HL-60 (cell line): ENCODE results near the gene KCNJ9.

Experiments used
- GABPA ChIP-seq: IDR thresholded peaks from 2 replicates; pipeline ENCODE4 v1.6.1; 2012; ENCODE audit warnings: low read depth
- POLR2AphosphoS5 ChIP-seq: IDR thresholded peaks from 2 replicates; pipeline ENCODE4 v1.6.1; 2012; ENCODE audit warnings: low read depth
- SPI1 ChIP-seq: IDR thresholded peaks from 2 replicates; pipeline ENCODE4 v1.6.1; 2012; ENCODE audit warnings: low read depth, mild to moderate bottlenecking, borderline replicate concordance
- TF ChIP-seq, protein P1 (sequence below): IDR thresholded peaks from one replicate; pipeline ENCODE4 v1.5.1; 2011; ENCODE audit warnings: low read length, control low read depth, inconsistent platforms; ENCODE audit not compliant: insufficient read depth
- TF ChIP-seq, protein P2 (sequence below): IDR thresholded peaks from 2 replicates; pipeline ENCODE4 v1.6.1; 2012; ENCODE audit warnings: low read depth; ENCODE audit not compliant: insufficient replicate concordance

DNA sequence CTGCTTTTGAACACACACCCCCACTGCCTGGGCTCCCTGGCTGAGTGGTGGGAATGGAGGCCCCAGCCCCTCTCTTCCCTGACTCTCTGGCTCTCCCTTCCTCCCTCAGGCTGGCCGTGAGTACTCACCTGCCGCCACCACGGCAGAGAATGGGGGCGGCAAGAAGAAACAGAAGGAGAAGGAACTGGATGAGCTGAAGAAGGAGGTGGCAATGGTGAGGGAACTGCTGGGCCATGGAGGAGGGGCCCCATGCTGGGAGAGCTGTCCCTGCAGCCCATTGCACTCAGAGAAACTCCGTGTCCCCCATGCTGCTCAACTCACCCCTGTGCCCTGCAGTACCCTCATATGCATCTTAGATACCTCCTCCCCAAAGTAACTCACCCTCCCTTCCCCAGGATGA lies 39.5 kb downstream of the KCNJ9 start:
- TF ChIP-seq, protein P1, sequence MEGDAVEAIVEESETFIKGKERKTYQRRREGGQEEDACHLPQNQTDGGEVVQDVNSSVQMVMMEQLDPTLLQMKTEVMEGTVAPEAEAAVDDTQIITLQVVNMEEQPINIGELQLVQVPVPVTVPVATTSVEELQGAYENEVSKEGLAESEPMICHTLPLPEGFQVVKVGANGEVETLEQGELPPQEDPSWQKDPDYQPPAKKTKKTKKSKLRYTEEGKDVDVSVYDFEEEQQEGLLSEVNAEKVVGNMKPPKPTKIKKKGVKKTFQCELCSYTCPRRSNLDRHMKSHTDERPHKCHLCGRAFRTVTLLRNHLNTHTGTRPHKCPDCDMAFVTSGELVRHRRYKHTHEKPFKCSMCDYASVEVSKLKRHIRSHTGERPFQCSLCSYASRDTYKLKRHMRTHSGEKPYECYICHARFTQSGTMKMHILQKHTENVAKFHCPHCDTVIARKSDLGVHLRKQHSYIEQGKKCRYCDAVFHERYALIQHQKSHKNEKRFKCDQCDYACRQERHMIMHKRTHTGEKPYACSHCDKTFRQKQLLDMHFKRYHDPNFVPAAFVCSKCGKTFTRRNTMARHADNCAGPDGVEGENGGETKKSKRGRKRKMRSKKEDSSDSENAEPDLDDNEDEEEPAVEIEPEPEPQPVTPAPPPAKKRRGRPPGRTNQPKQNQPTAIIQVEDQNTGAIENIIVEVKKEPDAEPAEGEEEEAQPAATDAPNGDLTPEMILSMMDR, result no peak
- TF ChIP-seq POLR2AphosphoS5 (no peak), GABPA (no peak), SPI1 (no peak)
- TF ChIP-seq, protein P2, sequence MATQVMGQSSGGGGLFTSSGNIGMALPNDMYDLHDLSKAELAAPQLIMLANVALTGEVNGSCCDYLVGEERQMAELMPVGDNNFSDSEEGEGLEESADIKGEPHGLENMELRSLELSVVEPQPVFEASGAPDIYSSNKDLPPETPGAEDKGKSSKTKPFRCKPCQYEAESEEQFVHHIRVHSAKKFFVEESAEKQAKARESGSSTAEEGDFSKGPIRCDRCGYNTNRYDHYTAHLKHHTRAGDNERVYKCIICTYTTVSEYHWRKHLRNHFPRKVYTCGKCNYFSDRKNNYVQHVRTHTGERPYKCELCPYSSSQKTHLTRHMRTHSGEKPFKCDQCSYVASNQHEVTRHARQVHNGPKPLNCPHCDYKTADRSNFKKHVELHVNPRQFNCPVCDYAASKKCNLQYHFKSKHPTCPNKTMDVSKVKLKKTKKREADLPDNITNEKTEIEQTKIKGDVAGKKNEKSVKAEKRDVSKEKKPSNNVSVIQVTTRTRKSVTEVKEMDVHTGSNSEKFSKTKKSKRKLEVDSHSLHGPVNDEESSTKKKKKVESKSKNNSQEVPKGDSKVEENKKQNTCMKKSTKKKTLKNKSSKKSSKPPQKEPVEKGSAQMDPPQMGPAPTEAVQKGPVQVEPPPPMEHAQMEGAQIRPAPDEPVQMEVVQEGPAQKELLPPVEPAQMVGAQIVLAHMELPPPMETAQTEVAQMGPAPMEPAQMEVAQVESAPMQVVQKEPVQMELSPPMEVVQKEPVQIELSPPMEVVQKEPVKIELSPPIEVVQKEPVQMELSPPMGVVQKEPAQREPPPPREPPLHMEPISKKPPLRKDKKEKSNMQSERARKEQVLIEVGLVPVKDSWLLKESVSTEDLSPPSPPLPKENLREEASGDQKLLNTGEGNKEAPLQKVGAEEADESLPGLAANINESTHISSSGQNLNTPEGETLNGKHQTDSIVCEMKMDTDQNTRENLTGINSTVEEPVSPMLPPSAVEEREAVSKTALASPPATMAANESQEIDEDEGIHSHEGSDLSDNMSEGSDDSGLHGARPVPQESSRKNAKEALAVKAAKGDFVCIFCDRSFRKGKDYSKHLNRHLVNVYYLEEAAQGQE, result no peak
